H1 (cell line): ENCODE data around the gene DNER. TPM values are rescaled to one million over a fixed set of nuclear protein-coding genes. Genes with fewer than 3 reads are reported as not detected.

Experiments used
- CTCF ChIA-PET: fragments of 300-600 bp; sonication (Branson Sonifier 250); formaldehyde crosslinking; loops from one replicate; lab custom pipeline; 2021; ENCODE audit not compliant: partially characterized antibody; lab: Charles Lee
- POLR2A ChIA-PET: fragments of 300-600 bp; sonication (Branson Sonifier 250); formaldehyde crosslinking; loops from one replicate; lab custom pipeline; 2021; ENCODE audit warnings: inconsistent platforms; ENCODE audit not compliant: partially characterized antibody; lab: Charles Lee
- DNase-seq, 2 experiments: peaks; one replicate each; pipeline versions ENCODE4 v3.0.0 to v3.0.0-alpha.2; 2010 to 2022; ENCODE audit warnings: low spot score in 2 of 2, low read depth in 1 of 2, mixed read lengths in 1 of 2
- FAIRE-seq: peaks from 2 replicates; lab custom pipeline; 2011; peaks lifted over from hg19 to GRCh38; lab: Jason Lieb, UNC
- H2AFZ ChIP-seq: 2 replicates; pipeline ENCODE4 v1.8.1; 2012; ENCODE audit warnings: low read length, inconsistent platforms
- H2AK5ac ChIP-seq: 2 replicates; pipeline ENCODE4 v1.6.1; 2013; ENCODE audit warnings: low read depth, low read length
- H2BK120ac ChIP-seq: replicated peaks from 2 replicates; pipeline ENCODE3; 2013; ENCODE audit warnings: low read depth, low read length, inconsistent platforms
- H2BK12ac ChIP-seq: 2 replicates; pipeline ENCODE4 v1.6.1; 2013; ENCODE audit warnings: low read depth, low read length
- H2BK15ac ChIP-seq: 2 replicates; pipeline ENCODE4 v1.6.1; 2013; ENCODE audit warnings: low read length
- H2BK20ac ChIP-seq: 2 replicates; pipeline ENCODE4 v1.6.1; 2013; ENCODE audit warnings: low read length
- H2BK5ac ChIP-seq: 2 replicates; pipeline ENCODE4 v1.6.1; 2013; ENCODE audit warnings: low read depth, low read length
- H3K14ac ChIP-seq: 2 replicates; pipeline ENCODE4 v1.6.1; 2013; ENCODE audit warnings: inconsistent platforms; ENCODE audit not compliant: insufficient read length
- H3K18ac ChIP-seq: 2 replicates; pipeline ENCODE4 v1.6.1; 2013; ENCODE audit warnings: low read length; ENCODE audit errors: extremely low read depth
- H3K23ac ChIP-seq: 2 replicates; pipeline ENCODE4 v1.6.1; 2013; ENCODE audit warnings: inconsistent platforms; ENCODE audit not compliant: insufficient read length
- H3K23me2 ChIP-seq: 2 replicates; pipeline ENCODE4 v1.6.1; 2013; ENCODE audit warnings: low read depth, low read length
- H3K27ac ChIP-seq: 2 replicates; pipeline ENCODE4 v1.6.1; 2011; ENCODE audit warnings: low read depth, low read length, inconsistent platforms
- H3K27me3 ChIP-seq, 4 experiments: replicated peaks in 1 of 4; 1 replicate in 1 of 4; 2 replicates in 3 of 4; pipeline versions ENCODE4 v1.6.1 to v1.8.1; 2011 to 2013; ENCODE audit warnings: low read length in 3 of 4, mild to moderate bottlenecking in 3 of 4, inconsistent platforms in 2 of 4, mixed read lengths in 2 of 4, moderate library complexity in 1 of 4; ENCODE audit not compliant: control insufficient read depth in 3 of 4, insufficient read depth in 3 of 4; ENCODE audit errors: extremely low read depth in 1 of 4
- H3K36me3 ChIP-seq, 4 experiments: 2 replicates each; pipeline versions ENCODE4 v1.6.1 to v1.8.1; 2011 to 2013; ENCODE audit warnings: mild to moderate bottlenecking in 4 of 4, low read length in 3 of 4, moderate library complexity in 2 of 4, control low read depth in 1 of 4, inconsistent platforms in 1 of 4; ENCODE audit not compliant: insufficient read depth in 4 of 4, control insufficient read depth in 2 of 4
- H3K4ac ChIP-seq: replicated peaks from 2 replicates; pipeline ENCODE3; 2013; ENCODE audit warnings: low read length, low read depth, mixed read lengths, inconsistent platforms; ENCODE audit not compliant: insufficient read length
- H3K4me1 ChIP-seq, 4 experiments: replicated peaks in 1 of 4; 1 replicate in 1 of 4; 2 replicates in 3 of 4; pipeline versions ENCODE4 v1.6.1 to v1.8.1; 2011 to 2013; ENCODE audit warnings: low read length in 3 of 4, inconsistent platforms in 2 of 4, mixed read lengths in 1 of 4; ENCODE audit not compliant: insufficient read depth in 4 of 4, control insufficient read depth in 3 of 4
- H3K4me2 ChIP-seq, 2 experiments: 2 replicates each; pipeline versions ENCODE4 v1.6.1 to v1.8.1; 2011 to 2013; ENCODE audit warnings: low read depth in 2 of 2, low read length in 2 of 2, control low read depth in 1 of 2, inconsistent platforms in 1 of 2, mild to moderate bottlenecking in 1 of 2; ENCODE audit not compliant: insufficient read depth in 1 of 2
- H3K4me3 ChIP-seq, 4 experiments: fragments of 200-600, 300-600 bp in 1 of 4; sonication (generic), shearing (Covaris generic), sonication (Bioruptor Twin) in 1 of 4; 2 replicates each; pipeline versions ENCODE4 v1.5.1 to v1.8.1; 2011 to 2016; ENCODE audit warnings: low read length in 4 of 4, low read depth in 3 of 4, control low read depth in 2 of 4, inconsistent platforms in 2 of 4, mild to moderate bottlenecking in 2 of 4, mixed read lengths in 1 of 4, moderate library complexity in 1 of 4; ENCODE audit not compliant: insufficient read depth in 2 of 4; ENCODE audit errors: extremely low read depth in 1 of 4
- H3K56ac ChIP-seq: replicated peaks from 2 replicates; pipeline ENCODE3; 2013; ENCODE audit warnings: low read depth, mild to moderate bottlenecking, mixed read lengths, low read length, inconsistent platforms; ENCODE audit not compliant: insufficient read length
- H3K79me1 ChIP-seq: 2 replicates; pipeline ENCODE4 v1.6.1; 2013; ENCODE audit warnings: low read depth, low read length, control low read depth
- H3K79me2 ChIP-seq, 2 experiments: 2 replicates each; pipeline versions ENCODE4 v1.6.1 to v1.8.1; 2012 to 2013; ENCODE audit warnings: low read length in 2 of 2, mild to moderate bottlenecking in 2 of 2, inconsistent platforms in 1 of 2; ENCODE audit not compliant: insufficient read depth in 2 of 2, control insufficient read depth in 1 of 2
- H3K9ac ChIP-seq, 4 experiments: replicated peaks in 1 of 4; 1 replicate in 1 of 4; 2 replicates in 3 of 4; pipeline versions ENCODE4 v1.6.1 to v1.8.1; 2011 to 2013; ENCODE audit warnings: low read depth in 3 of 4, low read length in 3 of 4, control low read depth in 2 of 4, mild to moderate bottlenecking in 2 of 4, moderate library complexity in 2 of 4, inconsistent platforms in 1 of 4; ENCODE audit errors: extremely low read depth in 1 of 4
- H3K9me3 ChIP-seq, 2 experiments: 2 replicates each; pipeline versions ENCODE4 v1.6.1 to v1.8.1; 2012 to 2013; ENCODE audit warnings: mild to moderate bottlenecking in 2 of 2, moderate library complexity in 2 of 2, control low read depth in 1 of 2, inconsistent platforms in 1 of 2, low read depth in 1 of 2, low read length in 1 of 2, mixed read lengths in 1 of 2; ENCODE audit not compliant: insufficient read depth in 2 of 2
- H4K20me1 ChIP-seq, 2 experiments: replicated peaks in 1 of 2; 2 replicates each; pipeline versions ENCODE3 to v1.8.1; 2011 to 2013; ENCODE audit warnings: inconsistent platforms in 2 of 2, low read length in 2 of 2, mild to moderate bottlenecking in 1 of 2; ENCODE audit not compliant: insufficient read depth in 2 of 2, control insufficient read depth in 1 of 2
- H4K5ac ChIP-seq: 2 replicates; pipeline ENCODE4 v1.6.1; 2013; ENCODE audit warnings: low read length, low read depth, mixed read lengths, inconsistent platforms; ENCODE audit not compliant: insufficient read length
- H4K8ac ChIP-seq: 2 replicates; pipeline ENCODE4 v1.8.0; 2013; ENCODE audit warnings: mild to moderate bottlenecking, moderate library complexity, low read length, inconsistent platforms; ENCODE audit not compliant: insufficient read depth; ENCODE audit errors: extremely low read depth
- H4K91ac ChIP-seq: replicated peaks from 2 replicates; pipeline ENCODE3; 2013; ENCODE audit warnings: low read length, mixed read lengths, inconsistent platforms; ENCODE audit not compliant: insufficient read length
- EGR1 ChIP-seq: IDR thresholded peaks from 2 replicates; pipeline ENCODE4 v1.6.1; 2011; ENCODE audit warnings: low read depth, low read length, borderline replicate concordance
- KDM1A ChIP-seq: fragments of 200-600, 300-600 bp; sonication (generic); IDR thresholded peaks from 2 replicates; pipeline ENCODE4 v1.7.1; 2016; ENCODE audit warnings: mild to moderate bottlenecking, low read length, borderline replicate concordance
- KDM5A ChIP-seq: fragments of 200-600 bp; IDR thresholded peaks from 2 replicates; pipeline ENCODE4 v1.7.1; 2012; ENCODE audit warnings: mild to moderate bottlenecking, low read length, inconsistent platforms, mixed read lengths
- MAFK ChIP-seq: IDR thresholded peaks from 2 replicates; pipeline ENCODE4 v1.6.1; 2012; ENCODE audit warnings: low read depth, mild to moderate bottlenecking, improper control_type of control experiment, low read length
- TBP ChIP-seq: IDR thresholded peaks from 2 replicates; pipeline ENCODE4 v1.6.1; 2011; ENCODE audit warnings: low read depth, low read length, improper control_type of control experiment
- TEAD4 ChIP-seq: IDR thresholded peaks from 2 replicates; pipeline ENCODE4 v1.6.1; 2012; ENCODE audit warnings: low read depth, low read length, inconsistent platforms, mixed read lengths
- WGBS, 2 experiments: shearing (Covaris generic) in 1 of 2; methylation state at CpG; one replicate each; pipeline versions ENCODE4 v1.1.6 to v1.1.7; 2013 to 2015; ENCODE audit warnings: low lambda C conversion rate in 2 of 2, mixed read lengths in 2 of 2, inconsistent platforms in 1 of 2, low coverage in 1 of 2, missing lambda C conversion rate in 1 of 2; ENCODE audit not compliant: insufficient replicate concordance in 2 of 2, insufficient coverage in 1 of 2, insufficient read length in 1 of 2; ENCODE audit errors: extremely low coverage in 1 of 2, missing lambda C conversion rate in 1 of 2; 5-methylcytosine and 5-hydroxymethylcytosine counted together
- polyA plus RNA-seq, 7 experiments: library from polyadenylated mRNA; depleted of rRNA in 3 of 7; stranded (reverse) in 5 of 7; unstranded in 2 of 7; fragments of >200 nt in 5 of 7; fragments of 200-250 nt in 2 of 7; gene quantifications; 1 replicate in 5 of 7; 2 replicates in 1 of 7; 4 replicates in 1 of 7; pipeline versions ENCODE4 v1.2.1 to v1.2.3, GENCODE V29; 2011 to 2013; ENCODE audit warnings: missing spikeins in 2 of 7, mixed read lengths in 2 of 7
- total RNA-seq: library from RNA; stranded (reverse); fragmentation: NEBNext Ultra II Directional; extraction: Animal tissue kit (Norgen Biotek cat#: 25700); gene quantifications from 2 replicates; pipeline ENCODE4 v1.2.1, GENCODE V29; 2021

DNER gene
- total and polyA plus RNA-seq, 2 of the 8 experiments (the other 6 are each of a cell fraction or from before 2014, with no cell fraction given): 6.8 to 16.3 TPM

DNA sequence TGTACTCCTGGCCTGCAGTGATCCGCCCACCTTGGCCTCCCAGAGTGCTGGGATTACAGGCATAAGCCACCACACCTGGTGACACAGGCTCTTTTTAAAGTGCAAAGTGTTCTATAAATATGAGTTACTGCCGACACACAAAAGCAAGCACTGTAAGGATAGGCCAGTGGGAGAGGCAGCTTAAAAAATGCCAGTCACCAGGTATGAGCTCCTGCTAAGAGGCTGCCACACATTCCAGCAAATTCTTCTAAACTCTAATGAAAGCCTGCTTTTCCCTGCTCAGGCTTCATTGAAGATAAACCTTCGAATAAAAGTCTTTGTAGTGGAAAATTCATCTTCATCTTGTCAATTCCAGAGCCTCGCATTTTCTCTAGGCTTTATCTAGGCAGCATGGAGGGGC lies 240.2 kb downstream of the DNER start:
- CTCF ChIA-PET: interaction anchor here (2.1 kb wide), 1 partner anchor 105 kb away, joined by 5 read pairs; no protein-coding TSS in a partner anchor
- 88% methylated on average over 4 of the region's 4 CpGs; no CpG with 5 or more reads in 1 of the 2 experiments for WGBS, 2 experiments

More for the DNA sequence above, 240.2 kb downstream of the DNER start:
- Histone ChIP-seq H3K4me3 (no peak overlapping the region), H2BK5ac (no peak overlapping the region), H3K4ac (no peak overlapping the region), H3K14ac (no peak overlapping the region), H4K5ac (no peak overlapping the region), H2BK15ac (no peak overlapping the region), H3K79me1 (no peaks in the 10 kb centered on the region), H4K91ac (no peak overlapping the region), H3K56ac (no peak overlapping the region), H2BK120ac (no peak overlapping the region), H3K18ac (no peak overlapping the region), H3K27me3 (no peaks in the 10 kb centered on the region), H2AK5ac (no peak overlapping the region), H3K9me3 (no peaks in the 10 kb centered on the region), H3K36me3 (no peaks in the 10 kb centered on the region), H3K4me1 (peaks cover 0 to 13% (median 9%) of the 10 kb centered on the region in 4 experiments; a peak in 4 of 7 replicates), H3K23me2 (no peaks in the 10 kb centered on the region), H4K8ac (no peak overlapping the region), H2BK12ac (no peak overlapping the region), H4K20me1 (no peaks in the 10 kb centered on the region), H3K9ac (no peak overlapping the region), H3K27ac (no peak overlapping the region), H3K23ac (no peak overlapping the region), H2AFZ (no peak overlapping the region), H3K4me2 (no peak overlapping the region), H3K79me2 (no peaks in the 10 kb centered on the region), H2BK20ac (no peak overlapping the region)
- POLR2A ChIA-PET: no interaction called here
- TF ChIP-seq MAFK (no peak), KDM1A (no peak), EGR1 (no peak), TBP (no peak), KDM5A (no peak), TEAD4 (peak; percentile 45; the same call in 1 of the 2 replicates)
- DNase-seq (no peak), FAIRE-seq (no peak)
